WTC11 (cell line): Measurements from ENCODE around the gene ZNF814. TPM values are rescaled to one million over a fixed set of nuclear protein-coding genes. Genes with fewer than 3 reads are reported as not detected.

Experiments used
- ATAC-seq: fragments of 200-7000 bp; cut with Tn5 transposase; 2 replicates; pipeline ENCODE4 v1.10.0; 2021; ENCODE audit warnings: mild to moderate bottlenecking, moderate library complexity
- CTCF ChIA-PET: fragments of 300-600 bp; sonication (Branson Sonifier 250); formaldehyde crosslinking; loops from one replicate; lab custom pipeline; 2021; ENCODE audit warnings: antibody characterized with exemption; lab: Charles Lee
- POLR2A ChIA-PET: fragments of 350-600 bp; sonication (Branson Sonifier 250); formaldehyde crosslinking; loops from one replicate; lab custom pipeline; 2021; ENCODE audit warnings: antibody characterized with exemption; lab: Charles Lee
- DNase-seq: peaks from one replicate; pipeline ENCODE4 v3.0.0; 2021; ENCODE audit warnings: low spot score
- H3K27ac Mint-ChIP-seq: 2 replicates; pipeline ENCODE4 v1.8.0; 2021; ENCODE audit warnings: mixed read lengths
- H3K27me3 Mint-ChIP-seq: 2 replicates; pipeline ENCODE4 v1.8.0; 2021; ENCODE audit warnings: low read depth, mild to moderate bottlenecking, moderate library complexity, mixed read lengths
- H3K36me3 Mint-ChIP-seq: 2 replicates; pipeline ENCODE4 v1.8.0; 2021; ENCODE audit warnings: mixed read lengths
- H3K4me1 Mint-ChIP-seq: 2 replicates; pipeline ENCODE4 v1.8.0; 2022; ENCODE audit warnings: mixed read lengths
- H3K4me3 Mint-ChIP-seq: 2 replicates; pipeline ENCODE4 v1.8.0; 2021; ENCODE audit warnings: mild to moderate bottlenecking, moderate library complexity, mixed read lengths
- H3K9me3 Mint-ChIP-seq: 2 replicates; pipeline ENCODE4 v1.8.0; 2021; ENCODE audit warnings: mixed read lengths
- E2F5 ChIP-seq: sonication (generic); formaldehyde crosslinking; IDR thresholded peaks from 2 replicates; pipeline ENCODE4 v1.8.1; 2022; ENCODE audit warnings: mild to moderate bottlenecking, moderate library complexity, missing genetic modification reagents
- FOXJ3 ChIP-seq: sonication (generic); formaldehyde crosslinking; IDR thresholded peaks from 2 replicates; pipeline ENCODE4 v1.9.0; 2021; ENCODE audit warnings: missing genetic modification reagents, mild to moderate bottlenecking, borderline replicate concordance
- FOXP1 ChIP-seq: sonication (generic); formaldehyde crosslinking; IDR thresholded peaks from 2 replicates; pipeline ENCODE4 v1.8.0; 2022; ENCODE audit warnings: missing genetic modification reagents, mild to moderate bottlenecking, moderate library complexity, borderline replicate concordance
- MAX ChIP-seq: sonication (generic); formaldehyde crosslinking; IDR thresholded peaks from 2 replicates; pipeline ENCODE4 v1.8.0; 2022; ENCODE audit warnings: mild to moderate bottlenecking, missing genetic modification reagents
- MXD4 ChIP-seq: fragments of 250-450 bp; sonication (Bioruptor Pico); IDR thresholded peaks from 2 replicates; pipeline ENCODE4 v1.8.0; 2021; ENCODE audit warnings: mild to moderate bottlenecking, moderate library complexity, borderline replicate concordance
- MYBL2 ChIP-seq: sonication (generic); formaldehyde crosslinking; IDR thresholded peaks from 2 replicates; pipeline ENCODE4 v1.8.1; 2023; ENCODE audit warnings: mild to moderate bottlenecking, moderate library complexity, missing genetic modification reagents
- NFE2L1 ChIP-seq: sonication (generic); formaldehyde crosslinking; IDR thresholded peaks from 2 replicates; pipeline ENCODE4 v1.8.1; 2023; ENCODE audit warnings: missing genetic modification reagents
- NFYB ChIP-seq: sonication (generic); formaldehyde crosslinking; conservative IDR thresholded peaks from 2 replicates; pipeline ENCODE4 v1.8.0; 2022; ENCODE audit warnings: low read depth, missing genetic modification reagents
- PRDM15 ChIP-seq: sonication (generic); formaldehyde crosslinking; IDR thresholded peaks from 2 replicates; pipeline ENCODE4 v1.8.0; 2022; ENCODE audit warnings: missing genetic modification reagents
- SMAD4 ChIP-seq: sonication (generic); formaldehyde crosslinking; IDR thresholded peaks from 2 replicates; pipeline ENCODE4 v1.8.0; 2022; ENCODE audit warnings: mild to moderate bottlenecking, missing genetic modification reagents
- SP1 ChIP-seq: sonication (generic); formaldehyde crosslinking; conservative IDR thresholded peaks from 2 replicates; pipeline ENCODE4 v1.8.1; 2022; ENCODE audit warnings: missing genetic modification reagents
- STAT6 ChIP-seq: sonication (generic); formaldehyde crosslinking; conservative IDR thresholded peaks from 2 replicates; pipeline ENCODE4 v1.8.1; 2023; ENCODE audit warnings: mild to moderate bottlenecking, low read depth, missing genetic modification reagents, moderate library complexity
- ZNF232 ChIP-seq: sonication (generic); formaldehyde crosslinking; IDR thresholded peaks from 2 replicates; pipeline ENCODE4 v1.8.0; 2022; ENCODE audit warnings: mild to moderate bottlenecking, missing genetic modification reagents
- ZNF263 ChIP-seq: sonication (generic); formaldehyde crosslinking; IDR thresholded peaks from 2 replicates; pipeline ENCODE4 v1.8.1; 2022; ENCODE audit warnings: low read depth, mild to moderate bottlenecking, moderate library complexity, missing genetic modification reagents
- ZNF416 ChIP-seq: fragments of 250-450 bp; sonication (Bioruptor Pico); IDR thresholded peaks from 2 replicates; pipeline ENCODE4 v1.9.0; 2021; ENCODE audit warnings: mild to moderate bottlenecking, inconsistent platforms
- total RNA-seq: library from RNA; stranded (reverse); gene quantifications from 3 replicates; pipeline ENCODE4 v1.2.3, GENCODE V29; 2021
- TF ChIP-seq, protein P1 (sequence below): sonication (generic); formaldehyde crosslinking; IDR thresholded peaks from 2 replicates; pipeline ENCODE4 v1.8.1; 2023; ENCODE audit warnings: mild to moderate bottlenecking, missing genetic modification reagents
- TF ChIP-seq, protein P2 (sequence below): sonication (generic); formaldehyde crosslinking; IDR thresholded peaks from 2 replicates; pipeline ENCODE4 v1.8.1; 2023; ENCODE audit warnings: mild to moderate bottlenecking, moderate library complexity, missing genetic modification reagents

Gene ZNF814
- total RNA-seq, 1 experiment from 2014 or later: 60.7 TPM

GRCh38 chr19:57934820-57935665 lies 46.2 kb upstream of the ZNF814 start, which contains the start of gene ZNF418:
Gene ZNF418 (minus strand): TSS chr19:57935402. CDS start chr19:57933822, 1,580 bp downstream.
- H3K27ac Mint-ChIP-seq: peak within 1 kb of the TSS; percentile 98

More at GRCh38 chr19:57934820-57935665, 46.2 kb upstream of the ZNF814 start, which contains the start of gene ZNF418:
- ChIA-PET POLR2A (interaction anchor here (0.5 to 1.8 kb wide), 11 partner anchors 18 to 321 kb away, joined by 3 to 13 read pairs (median 3); partner anchors contain the start of genes ZNF134, ZNF135, ZNF417 and ZNF586), CTCF (interaction anchor here (0.6 to 1.2 kb wide), 9 partner anchors 13 to 223 kb away, joined by 3 to 4 read pairs (median 3); partner anchors contain the start of gene ZNF417)
- Mint-ChIP-seq H3K9me3 (peaks cover 2% of the 10 kb centered on the region), H3K36me3 (peaks cover 52% of the 10 kb centered on the region), H3K27me3 (no peaks in the 10 kb centered on the region), H3K4me1 (peaks cover 14% of the 10 kb centered on the region), H3K4me3 (peak within 1 kb of the TSS; percentile 100)
- DNase-seq (peak; percentile 71), ATAC-seq (peak; percentile 99)
- TF ChIP-seq STAT6 (no peak), PRDM15 (peak; percentile 87), ZNF232 (CRISPR knock-in tag) (0 out of 2 replicates have a peak, but pooled peaks have one; percentile 50), ZNF416 (CRISPR knock-in tag) (peak; percentile 78; the same call in 1 of the 2 replicates), ZNF263 (no peak), NFE2L1 (CRISPR knock-in tag) (0 out of 2 replicates have a peak, but pooled peaks have one; percentile 26), MAX (0 out of 2 replicates have a peak, but pooled peaks have one; percentile 26), SP1 (CRISPR knock-in tag) (peak; percentile 76), SMAD4 (0 out of 2 replicates have a peak, but pooled peaks have one; percentile 41), E2F5 (CRISPR knock-in tag) (peak; percentile 62; the same call in 1 of the 2 replicates), MYBL2 (CRISPR knock-in tag) (0 out of 2 replicates have a peak, but pooled peaks have one; percentile 60), FOXP1 (CRISPR knock-in tag) (peak; percentile 83; the same call in 1 of the 2 replicates), NFYB (CRISPR knock-in tag) (peak; percentile 77), MXD4 (CRISPR knock-in tag) (no peak), FOXJ3 (CRISPR knock-in tag) (no peak)
- TF ChIP-seq, protein P1, sequence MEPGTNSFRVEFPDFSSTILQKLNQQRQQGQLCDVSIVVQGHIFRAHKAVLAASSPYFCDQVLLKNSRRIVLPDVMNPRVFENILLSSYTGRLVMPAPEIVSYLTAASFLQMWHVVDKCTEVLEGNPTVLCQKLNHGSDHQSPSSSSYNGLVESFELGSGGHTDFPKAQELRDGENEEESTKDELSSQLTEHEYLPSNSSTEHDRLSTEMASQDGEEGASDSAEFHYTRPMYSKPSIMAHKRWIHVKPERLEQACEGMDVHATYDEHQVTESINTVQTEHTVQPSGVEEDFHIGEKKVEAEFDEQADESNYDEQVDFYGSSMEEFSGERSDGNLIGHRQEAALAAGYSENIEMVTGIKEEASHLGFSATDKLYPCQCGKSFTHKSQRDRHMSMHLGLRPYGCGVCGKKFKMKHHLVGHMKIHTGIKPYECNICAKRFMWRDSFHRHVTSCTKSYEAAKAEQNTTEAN (CRISPR knock-in tag): 0 out of 2 replicates have a peak, but pooled peaks have one; percentile 62
- TF ChIP-seq, protein P2, sequence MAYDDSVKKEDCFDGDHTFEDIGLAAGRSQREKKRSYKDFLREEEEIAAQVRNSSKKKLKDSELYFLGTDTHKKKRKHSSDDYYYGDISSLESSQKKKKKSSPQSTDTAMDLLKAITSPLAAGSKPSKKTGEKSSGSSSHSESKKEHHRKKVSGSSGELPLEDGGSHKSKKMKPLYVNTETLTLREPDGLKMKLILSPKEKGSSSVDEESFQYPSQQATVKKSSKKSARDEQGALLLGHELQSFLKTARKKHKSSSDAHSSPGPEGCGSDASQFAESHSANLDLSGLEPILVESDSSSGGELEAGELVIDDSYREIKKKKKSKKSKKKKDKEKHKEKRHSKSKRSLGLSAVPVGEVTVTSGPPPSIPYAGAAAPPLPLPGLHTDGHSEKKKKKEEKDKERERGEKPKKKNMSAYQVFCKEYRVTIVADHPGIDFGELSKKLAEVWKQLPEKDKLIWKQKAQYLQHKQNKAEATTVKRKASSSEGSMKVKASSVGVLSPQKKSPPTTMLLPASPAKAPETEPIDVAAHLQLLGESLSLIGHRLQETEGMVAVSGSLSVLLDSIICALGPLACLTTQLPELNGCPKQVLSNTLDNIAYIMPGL: peak; percentile 71
